Esophagus squamous epithelium (tissue), 4 donors: ENCODE data around the gene TANGO6.

Experiments
- POLR2A ChIP-seq, 4 donors: fragments of 450-650 bp; IDR thresholded peaks; one replicate each; pipeline ENCODE4 v1.6.1; 2017; ENCODE audit warnings: antibody characterized with exemption in 4 of 4, mild to moderate bottlenecking in 4 of 4, moderate library complexity in 3 of 4
- TF ChIP-seq, protein P1 (sequence below), 6 experiments: fragments of 450-650 bp in 4 of 6; fragments of 200-600 bp in 2 of 6; sonication (generic) in 2 of 6; IDR thresholded peaks; one replicate each; pipeline ENCODE4 v1.5.1; 2016 to 2019; ENCODE audit warnings: antibody characterized with exemption in 6 of 6, mild to moderate bottlenecking in 4 of 6, moderate library complexity in 4 of 6

DNA sequence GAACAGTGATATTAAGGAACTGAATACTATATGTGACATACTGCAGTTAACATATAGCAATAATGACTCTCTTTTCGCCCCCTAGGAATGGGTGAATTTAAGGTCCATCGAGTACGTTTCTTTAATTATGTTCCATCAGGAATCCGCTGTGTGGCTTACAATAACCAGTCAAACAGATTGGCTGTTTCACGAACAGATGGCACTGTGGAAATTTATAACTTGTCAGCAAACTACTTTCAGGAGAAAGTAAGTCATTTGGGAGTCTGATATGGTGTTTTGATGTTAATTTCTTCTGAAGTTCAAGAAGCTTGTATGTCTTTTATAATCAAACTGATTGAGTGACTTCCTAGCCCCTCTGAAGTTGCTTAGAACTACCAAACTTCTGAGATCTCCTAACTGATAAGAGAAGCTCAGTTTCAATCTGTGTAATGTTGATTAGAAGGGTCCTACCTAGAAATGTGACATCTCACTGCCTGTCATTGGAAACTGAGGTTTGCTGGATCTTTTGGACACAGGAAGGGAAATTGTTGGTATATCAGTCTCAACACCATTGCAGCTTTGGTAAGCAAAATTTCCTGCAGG is 290.1 kb downstream of the TANGO6 start:
- TF ChIP-seq, protein P1, sequence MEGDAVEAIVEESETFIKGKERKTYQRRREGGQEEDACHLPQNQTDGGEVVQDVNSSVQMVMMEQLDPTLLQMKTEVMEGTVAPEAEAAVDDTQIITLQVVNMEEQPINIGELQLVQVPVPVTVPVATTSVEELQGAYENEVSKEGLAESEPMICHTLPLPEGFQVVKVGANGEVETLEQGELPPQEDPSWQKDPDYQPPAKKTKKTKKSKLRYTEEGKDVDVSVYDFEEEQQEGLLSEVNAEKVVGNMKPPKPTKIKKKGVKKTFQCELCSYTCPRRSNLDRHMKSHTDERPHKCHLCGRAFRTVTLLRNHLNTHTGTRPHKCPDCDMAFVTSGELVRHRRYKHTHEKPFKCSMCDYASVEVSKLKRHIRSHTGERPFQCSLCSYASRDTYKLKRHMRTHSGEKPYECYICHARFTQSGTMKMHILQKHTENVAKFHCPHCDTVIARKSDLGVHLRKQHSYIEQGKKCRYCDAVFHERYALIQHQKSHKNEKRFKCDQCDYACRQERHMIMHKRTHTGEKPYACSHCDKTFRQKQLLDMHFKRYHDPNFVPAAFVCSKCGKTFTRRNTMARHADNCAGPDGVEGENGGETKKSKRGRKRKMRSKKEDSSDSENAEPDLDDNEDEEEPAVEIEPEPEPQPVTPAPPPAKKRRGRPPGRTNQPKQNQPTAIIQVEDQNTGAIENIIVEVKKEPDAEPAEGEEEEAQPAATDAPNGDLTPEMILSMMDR (IDR thresholded peaks at IDR 0.05): no peak
- no peak for TF ChIP-seq POLR2A (IDR thresholded peaks at IDR 0.05)
